Islet precursor cell (in vitro differentiated cells): ENCODE measurements around the gene NAT10.
"Not testable (repeated sequence)": the region's sequence is repeated elsewhere in the genome, so short reads cannot be mapped to it uniquely, and the experiment has no call there.

Experiments used
- DNase-seq: peaks from one replicate; pipeline ENCODE4 v3.0.0-alpha.2; 2018

The NAT10 gene

GRCh38 chr11:34105079-34105956 lies at the start of gene NAT10:
TSS of gene NAT10 (plus strand) at chr11:34105629. CDS start at chr11:34108226, 2,597 bp downstream.
- DNase-seq, result peak; percentile 99

DNA sequence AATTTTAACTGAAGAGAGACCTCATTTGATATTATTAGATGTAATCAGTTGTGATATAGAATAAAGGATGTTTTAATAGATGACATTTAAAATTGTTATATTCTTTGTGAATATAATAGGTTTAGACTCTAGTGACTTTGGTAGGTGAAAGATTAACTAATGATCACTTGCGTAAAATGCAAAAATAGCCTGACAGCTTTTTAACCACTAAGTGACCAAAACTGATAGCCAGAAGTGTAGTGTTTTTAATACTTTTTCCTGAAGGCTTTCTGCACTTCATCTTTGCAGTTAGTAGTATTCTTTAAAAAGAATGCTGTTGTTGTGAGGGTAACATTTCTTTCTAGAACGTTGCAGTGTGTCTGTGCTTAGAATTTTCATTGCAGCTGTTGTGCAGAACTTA lies 48.8 kb upstream of the NAT10 start:
- no peak for DNase-seq

DNA sequence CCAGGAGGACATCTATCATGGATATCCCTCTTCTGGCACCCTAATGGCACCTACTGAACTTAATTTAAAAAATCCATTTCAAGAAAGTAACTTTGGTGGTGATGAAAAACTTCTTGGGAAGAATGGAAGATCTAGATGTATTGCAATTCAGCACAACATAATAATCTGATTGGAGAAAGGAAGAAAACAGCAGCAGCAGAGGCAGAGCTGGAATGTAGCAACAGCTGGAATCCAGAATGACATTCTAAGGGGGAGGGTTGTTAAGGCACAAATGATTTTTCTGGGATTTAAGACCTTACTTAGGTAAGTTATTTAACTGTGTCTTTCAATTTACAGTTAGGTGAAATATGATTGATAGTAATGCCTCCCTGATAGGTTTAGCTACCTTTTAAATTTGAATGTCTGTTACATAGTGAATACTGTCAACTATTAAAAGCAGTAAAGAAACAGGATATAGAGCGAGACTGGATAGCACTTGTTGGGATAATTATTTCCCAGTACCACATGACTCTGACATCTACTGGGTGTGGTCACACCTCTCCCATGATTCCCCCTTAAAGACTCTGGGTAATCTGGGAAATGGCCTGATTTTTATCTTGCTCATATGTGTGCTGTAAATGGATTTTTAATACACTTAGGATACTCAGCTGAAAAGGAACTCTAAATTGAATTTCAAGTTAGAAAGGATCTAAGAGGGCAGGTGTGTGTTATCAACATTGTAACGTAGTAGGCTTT lies 42.2 kb upstream of the NAT10 start:
- DNase-seq, result no peak

DNA sequence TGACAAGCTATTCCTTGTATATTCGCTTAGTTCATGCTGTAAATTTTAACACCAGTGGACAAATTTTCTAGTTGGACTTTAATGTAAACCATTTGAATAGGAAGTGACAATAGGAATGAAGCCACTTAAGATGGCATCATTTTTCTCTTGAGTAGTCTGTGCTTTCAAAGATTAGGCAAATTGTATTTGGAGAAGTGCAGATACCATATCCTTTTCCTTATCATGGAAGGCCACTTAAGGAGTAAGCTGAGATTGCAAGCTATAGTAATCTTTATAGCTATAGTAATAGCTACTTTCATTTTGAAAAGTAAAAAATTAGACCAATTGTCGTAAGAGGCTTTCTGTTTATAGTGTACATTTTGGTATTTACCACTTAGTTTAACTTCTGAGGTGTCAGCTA lies 41.1 kb upstream of the NAT10 start:
- no peak for DNase-seq

DNA sequence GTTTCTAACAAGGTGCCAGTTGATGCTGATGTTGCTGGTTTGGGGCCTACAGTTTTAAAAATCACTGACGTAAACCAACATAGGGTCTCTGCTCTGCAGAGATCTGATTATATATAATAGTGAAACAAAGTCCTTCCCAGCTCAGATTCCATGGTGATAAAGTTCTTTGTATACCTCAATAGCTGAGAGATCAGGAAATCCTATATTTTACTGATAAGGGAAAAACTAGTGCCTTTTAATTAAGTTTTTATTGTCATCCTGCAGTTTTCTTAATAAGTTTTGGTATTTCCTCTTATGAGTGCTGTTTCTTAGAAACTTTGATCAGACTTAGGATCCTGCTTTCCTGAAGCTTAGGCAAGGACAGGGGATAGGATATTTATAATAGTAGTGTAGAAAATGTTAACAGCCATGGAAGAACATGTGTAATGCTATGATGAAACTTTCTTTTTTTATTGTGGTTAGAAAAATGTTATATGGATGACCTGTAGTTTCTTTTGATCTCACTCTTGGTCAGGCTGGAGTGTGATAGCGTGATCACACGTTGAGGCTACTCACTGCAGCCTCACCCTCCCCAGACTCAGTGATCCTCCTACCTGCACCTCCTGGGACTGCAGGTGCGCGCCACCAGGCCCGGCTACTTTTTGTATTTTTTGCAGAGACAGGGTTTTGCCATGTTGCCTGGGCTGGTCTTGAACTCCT lies 39.8 kb upstream of the NAT10 start:
- no peak for DNase-seq

DNA sequence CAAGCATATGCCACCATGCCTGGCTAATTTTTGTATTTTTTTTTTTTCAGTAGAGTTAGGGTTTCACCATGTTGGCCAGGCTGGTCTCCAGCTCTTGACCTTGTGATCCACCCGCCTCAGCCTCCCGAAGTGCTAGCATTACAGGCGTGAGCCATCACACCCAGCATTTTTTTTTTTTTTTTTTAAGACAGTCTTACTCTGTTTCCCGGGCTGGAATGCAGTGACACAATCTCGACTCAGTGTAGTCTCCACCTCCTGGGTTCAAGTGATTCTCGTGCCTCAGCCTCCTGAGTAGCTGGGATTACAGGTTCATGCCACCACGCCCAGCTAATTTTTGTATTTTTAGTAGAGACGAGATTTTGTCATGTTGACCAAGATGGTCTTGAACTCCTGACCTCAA lies 38.7 kb upstream of the NAT10 start:
- not testable (repeated sequence) for DNase-seq

DNA sequence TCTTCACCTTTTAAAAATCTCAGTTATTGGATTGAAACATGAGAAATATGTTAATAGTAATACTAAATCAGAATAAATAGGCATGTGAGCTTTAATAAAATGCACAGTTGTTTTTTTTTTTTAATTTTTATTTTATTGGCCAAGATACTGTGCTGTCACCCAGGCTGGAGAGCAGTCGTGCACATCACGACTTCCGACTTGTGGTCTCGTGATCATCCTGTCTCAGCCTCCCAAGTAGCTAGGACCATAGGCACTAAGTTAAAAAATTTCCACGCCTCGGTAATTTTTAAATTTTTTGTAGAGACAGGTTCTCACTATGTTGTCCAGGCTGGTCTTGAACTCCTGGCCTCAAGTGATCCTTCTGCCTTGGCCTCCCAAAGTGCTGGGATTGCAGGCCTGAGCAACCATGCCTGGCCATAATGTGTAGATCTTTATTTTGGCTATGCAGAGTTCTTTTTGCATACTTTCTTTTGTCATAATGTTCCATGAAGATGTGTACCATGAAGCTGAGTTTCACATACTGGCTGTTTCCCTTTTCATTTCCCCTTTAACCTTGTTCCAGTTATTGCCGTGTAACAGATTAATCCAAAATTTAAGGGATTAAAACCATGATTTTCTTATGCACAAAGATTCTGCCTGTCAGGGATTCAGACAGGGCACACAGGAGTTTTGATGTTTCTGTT lies 37.9 kb upstream of the NAT10 start:
- DNase-seq, result no peak

DNA sequence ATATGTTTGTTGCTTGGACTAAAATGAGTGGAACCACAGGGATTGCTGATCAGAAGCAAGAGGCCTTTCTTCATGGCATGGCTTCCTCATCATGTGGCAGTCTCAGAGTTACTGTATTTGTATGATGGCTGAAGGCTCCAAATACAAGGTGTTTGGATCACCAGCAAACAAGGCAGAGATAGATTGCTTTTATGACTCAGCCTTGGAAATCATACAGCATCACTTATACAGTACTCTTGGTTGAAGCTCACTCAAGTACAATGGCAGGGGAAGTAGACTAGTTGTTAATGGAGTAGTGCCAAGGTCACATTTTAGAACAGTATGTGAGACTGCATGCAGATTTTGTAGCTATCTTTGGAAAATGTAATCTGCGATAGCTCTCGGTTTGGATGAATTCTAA lies 37.3 kb upstream of the NAT10 start:
- DNase-seq, result no peak

DNA sequence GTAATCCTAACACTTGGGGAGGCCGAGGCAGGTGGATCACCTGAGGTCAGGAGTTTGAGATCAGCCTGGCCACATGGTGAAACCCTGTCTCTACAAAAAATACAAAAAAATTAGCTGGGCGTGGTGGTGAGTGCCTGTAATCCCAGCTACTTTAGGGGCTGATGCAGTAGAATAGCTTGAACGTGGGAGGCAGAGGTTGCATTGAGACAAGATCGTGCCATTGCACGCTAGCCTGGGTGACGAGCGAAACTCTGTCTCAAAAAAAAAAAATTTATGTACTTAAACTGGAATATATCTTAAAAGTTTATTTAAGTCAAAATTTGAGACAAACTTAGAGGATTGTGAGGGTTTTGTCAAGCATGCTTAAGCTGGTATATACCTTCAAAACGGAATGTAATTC lies 34.1 kb upstream of the NAT10 start:
- DNase-seq, result not testable (repeated sequence)

- no peak for DNase-seq
Observed at GRCh38 chr11:34072041-34072440, 33.4 kb upstream of the NAT10 start.

DNA sequence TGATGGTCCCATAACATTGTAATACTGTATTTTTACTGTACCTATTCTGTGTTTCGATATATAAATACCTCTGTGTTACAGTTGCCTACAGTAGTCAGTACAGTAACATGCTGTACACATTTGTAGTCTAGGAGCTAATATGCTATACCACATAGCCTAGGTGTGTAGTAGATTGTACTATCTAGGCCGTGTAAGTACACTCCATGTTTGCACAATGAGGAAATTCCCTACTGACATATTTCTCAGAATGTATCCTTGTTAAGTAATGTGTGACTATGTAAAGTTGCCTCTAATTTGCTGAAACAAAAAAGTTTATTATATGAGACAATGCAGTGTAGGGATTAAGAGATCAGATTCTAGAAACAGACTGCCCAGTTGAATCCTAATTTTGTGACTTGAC lies 32.6 kb upstream of the NAT10 start:
- no peak for DNase-seq

DNA sequence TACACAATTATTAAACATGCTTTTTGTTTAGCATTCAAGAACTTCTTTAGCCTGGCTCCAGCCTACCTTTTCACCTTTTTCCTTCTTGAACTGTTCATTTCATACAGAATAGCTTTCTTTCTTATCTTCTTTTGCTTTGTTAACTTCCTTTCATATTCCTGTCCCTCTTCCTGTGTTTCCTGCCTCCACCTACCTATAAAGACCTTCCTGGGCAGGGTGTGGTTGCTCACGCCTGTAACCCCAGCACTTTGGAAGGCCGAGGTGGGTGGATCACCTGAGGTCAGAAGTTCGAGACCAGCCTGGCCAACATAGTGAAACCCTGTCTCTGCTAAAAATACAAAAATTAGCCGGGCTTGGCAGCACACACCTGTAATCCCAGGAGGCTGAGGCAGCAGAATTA lies 31.0 kb upstream of the NAT10 start:
- no peak for DNase-seq

- DNase-seq, result no peak
Observed at GRCh38 chr11:34075178-34075820, 30.1 kb upstream of the NAT10 start.

- DNase-seq, result no peak
Observed at GRCh38 chr11:34080609-34081008, 24.8 kb upstream of the NAT10 start.

DNA sequence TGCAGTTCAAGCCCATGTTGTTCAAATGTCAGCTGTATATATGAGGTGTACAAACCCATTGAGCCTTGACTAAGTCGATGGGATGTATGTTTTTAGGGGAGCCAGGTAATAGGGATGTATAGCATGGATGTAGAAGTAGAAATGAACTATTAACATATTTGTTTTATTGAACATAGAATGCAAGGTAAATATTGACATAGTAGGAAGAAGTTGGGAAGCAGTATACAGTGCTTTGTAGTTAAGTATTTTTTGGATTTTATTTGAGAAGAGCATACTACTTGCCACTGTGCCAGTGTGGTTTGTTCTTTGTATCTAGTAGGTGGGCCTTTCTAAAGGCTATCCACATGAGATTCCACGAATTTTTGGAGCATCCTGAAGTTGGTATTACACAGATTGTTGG lies 20.8 kb upstream of the NAT10 start:
- DNase-seq, result no peak

- no peak for DNase-seq
Observed at GRCh38 chr11:34086554-34087283, 18.7 kb upstream of the NAT10 start.

DNA sequence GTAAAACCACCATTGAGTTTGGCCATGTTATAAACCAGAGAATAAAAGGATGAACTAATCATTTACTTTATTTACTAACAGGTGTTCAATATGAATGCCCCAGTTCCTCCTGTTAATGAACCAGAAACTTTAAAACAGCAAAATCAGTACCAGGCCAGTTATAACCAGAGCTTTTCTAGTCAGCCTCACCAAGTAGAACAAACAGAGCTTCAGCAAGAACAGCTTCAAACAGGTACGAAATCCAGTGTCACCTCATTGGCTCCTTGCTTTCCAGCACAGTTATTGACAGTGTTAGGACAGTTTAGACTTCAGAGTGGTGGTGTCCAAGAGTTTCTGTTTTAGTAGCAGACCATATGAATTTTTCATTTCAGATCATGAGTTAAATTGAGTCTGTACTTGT lies 13.6 kb upstream of the NAT10 start:
- no peak for DNase-seq

DNA sequence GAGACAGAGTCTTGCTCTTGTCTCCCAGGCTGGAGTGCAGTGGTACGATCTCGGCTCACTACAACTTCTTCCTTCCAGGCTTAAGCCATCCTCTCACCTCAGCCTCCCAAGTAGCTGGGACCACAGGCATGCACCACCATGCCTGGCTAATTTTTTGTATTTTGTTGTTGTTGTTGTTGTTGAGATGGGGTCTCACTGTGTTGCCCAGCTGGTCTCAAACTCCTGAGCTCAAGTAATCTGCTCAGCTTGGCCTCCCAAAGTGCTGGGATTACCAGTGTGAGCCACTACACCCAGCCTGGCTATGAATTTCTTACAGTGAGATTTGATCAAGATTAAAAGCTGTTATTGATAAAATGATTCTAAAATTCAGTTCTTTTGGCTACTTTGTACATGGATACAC lies 10.5 kb upstream of the NAT10 start:
- not testable (repeated sequence) for DNase-seq

DNA sequence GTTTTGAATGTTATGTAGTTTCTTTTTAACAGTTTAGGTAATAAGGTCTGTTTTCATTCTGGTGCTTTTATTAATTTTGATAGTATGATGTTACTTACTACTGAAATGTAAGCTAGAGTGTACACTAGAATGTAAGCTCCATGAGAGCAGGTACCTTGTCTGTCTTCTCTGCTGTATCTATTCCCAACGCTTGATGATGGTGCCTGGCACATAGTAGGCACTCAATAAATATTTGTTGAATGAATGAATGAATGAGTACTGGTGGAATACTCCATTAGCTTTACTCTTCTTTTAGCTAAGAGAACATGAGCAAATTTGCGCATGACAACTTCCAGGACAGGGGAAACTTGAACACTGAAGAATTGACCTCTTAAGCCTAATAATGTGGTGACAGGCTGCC lies 6.6 kb upstream of the NAT10 start:
- no peak for DNase-seq

- no peak for DNase-seq
Observed at GRCh38 chr11:34104680-34105078, 750 bp upstream of the NAT10 start.

DNA sequence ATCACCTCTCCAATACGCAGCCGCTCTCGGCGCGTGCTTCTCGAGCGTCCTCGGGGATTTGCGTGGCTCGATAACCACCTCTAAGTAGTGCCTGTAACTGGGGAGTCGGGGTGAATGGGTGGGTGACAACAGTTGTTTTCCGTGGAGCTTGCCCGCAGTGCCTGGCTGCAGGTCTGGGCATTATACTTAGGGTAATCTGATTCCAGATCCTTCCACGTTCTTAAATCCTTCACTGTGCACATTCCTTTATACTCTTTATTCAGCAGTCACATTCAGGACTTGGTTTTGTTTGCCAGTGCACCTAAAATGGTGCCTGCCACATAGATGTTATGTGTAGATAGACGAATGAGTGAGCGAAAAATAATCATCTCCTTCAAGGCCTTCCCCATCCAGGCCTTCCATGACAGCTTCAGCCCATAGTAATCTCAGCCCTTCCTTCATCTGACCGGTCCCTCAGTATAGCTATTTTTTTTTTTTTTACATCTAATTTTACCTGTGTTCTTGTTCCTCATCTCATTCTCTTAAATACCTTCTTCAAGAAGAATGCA lies 602 bp downstream of the NAT10 start:
- DNase-seq, result no peak
